Measurements from ENCODE around the gene TXNRD2. TPM values are rescaled to one million over a fixed set of nuclear protein-coding genes. Genes with fewer than 3 reads are reported as not detected.

The TXNRD2 gene
- total and polyA plus RNA-seq, 10 of the 15 experiments (the other 5 are each of a cell fraction or from before 2014, with no cell fraction given): 1.6 to 26.0 (median 13.9) TPM

DNA sequence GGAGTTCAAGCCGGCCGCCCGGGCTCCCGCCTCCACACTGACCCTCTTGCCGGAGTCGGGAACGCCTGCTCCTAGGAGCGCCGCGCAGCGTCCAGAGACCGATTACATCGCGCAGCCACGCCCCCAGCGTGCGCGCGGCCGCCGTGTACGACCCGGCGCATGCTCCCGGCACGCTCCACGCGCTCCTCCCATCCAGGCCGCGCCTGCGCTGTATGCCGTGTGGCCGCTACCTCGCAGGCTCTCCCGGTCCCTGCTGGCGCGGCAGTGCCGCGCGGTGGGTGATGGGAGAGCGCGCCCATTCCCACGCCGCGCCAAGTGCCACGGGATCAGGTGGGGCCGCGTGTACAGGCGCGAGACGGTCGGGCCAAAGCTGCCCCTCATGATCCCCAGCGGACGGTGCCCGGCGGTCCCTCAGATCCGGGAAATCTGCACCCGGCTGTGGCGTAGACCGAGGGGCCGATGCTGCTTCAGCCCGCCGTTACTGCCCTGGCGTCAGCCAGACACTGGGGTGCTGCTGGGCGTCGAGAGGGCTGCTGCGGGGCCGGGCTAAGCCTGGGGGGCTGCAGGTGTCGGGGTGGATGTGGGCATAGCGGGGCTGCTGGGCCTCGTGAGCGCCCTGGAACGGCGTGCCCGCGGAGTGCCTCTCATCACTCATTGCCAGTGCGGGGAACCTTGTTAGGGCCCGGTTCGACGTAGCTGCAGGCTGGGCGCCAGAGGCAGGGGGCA, 86.7 kb downstream of the TXNRD2 start, which contains the start of the genes GNB1L and RTL10:
Gene GNB1L, minus strand, starts transcription at position 97 of the 726 bp plus-strand sequence. CDS start 33,519 bp downstream, outside the sequence.
Gene RTL10, minus strand, starts transcription at position 97 of the 726 bp plus-strand sequence. CDS start 2,613 bp downstream, outside the sequence.
- in situ Hi-C loops (cut with MboI): no loop called here
- peak within 1 kb of the TSS; percentile 93 for H3K4me3 ChIP-seq
- peak within 1 kb of the TSS; percentile 97 for H3K27ac ChIP-seq (ENCODE audit: control insufficient read depth, insufficient read depth)
- ChIA-PET POLR2A (interaction anchor here (0.7 to 1.3 kb wide), 4 partner anchors 11 to 377 kb away, joined by 3 to 4 read pairs (median 4); no protein-coding TSS in a partner anchor), RAD21 (ENCODE audit: unreplicated experiment) (interaction anchor here (1.2 to 1.3 kb wide), 2 partner anchors 87 to 125 kb away, joined by 5 to 7 read pairs; partner anchors contain the start of genes COMT and TXNRD2), SMC1A (ENCODE audit: uncharacterized antibody, unreplicated experiment) (interaction anchor here (1.3 to 1.8 kb wide), 2 partner anchors 10 to 82 kb away, joined by 7 to 9 read pairs; no protein-coding TSS in a partner anchor), CTCF (interaction anchor here (0.8 to 1.9 kb wide), 4 partner anchors 12 to 124 kb away, joined by 3 to 5 read pairs (median 5); no protein-coding TSS in a partner anchor)
- TSS peak; percentile 84 for BruUV-seq (replicated peaks)
- intact Hi-C loops (cut with micrococcal nuclease; ENCODE audit: unreplicated experiment): loop anchor here (5.0 kb wide), 1 partner anchor 87 kb away; the partner anchor contains the start of genes COMT and TXNRD2
- no peaks in the 10 kb centered on the region for H3K9me3 ChIP-seq (replicated peaks; ENCODE audit: control insufficient read depth, insufficient read depth, low read length)
- peaks cover 41% of the 10 kb centered on the region for H3K79me2 ChIP-seq (ENCODE audit: control insufficient read depth, insufficient read depth, low read length)
- no peaks in the 10 kb centered on the region for H4K20me1 ChIP-seq (ENCODE audit: control insufficient read depth, insufficient read depth)
- WGBS (ENCODE audit: insufficient coverage, insufficient replicate concordance, low lambda C conversion rate, missing lambda C conversion rate): 1% methylated on average over 72 of the region's 81 CpGs
- peaks cover 9% of the 10 kb centered on the region for H3K4me1 ChIP-seq (ENCODE audit: control insufficient read depth, insufficient read depth, low read length)
- DNase-seq (ENCODE audit: low read depth, low spot score): peak; percentile 90
- peak within 1 kb of the TSS; percentile 92 for H3K9ac ChIP-seq (ENCODE audit: control insufficient read depth, insufficient read depth, low read length)
- peak within 1 kb of the TSS; percentile 97 for H3K4me2 ChIP-seq (ENCODE audit: control insufficient read depth, insufficient read depth)
- H3K36me3 ChIP-seq (ENCODE audit: control insufficient read depth in 2 of 2, insufficient read depth in 2 of 2, low read length in 1 of 2): peaks cover 11 to 12% of the 10 kb centered on the region in 2 experiments
- H3K27me3 ChIP-seq (replicated peaks in 1 of 2; ENCODE audit: control insufficient read depth in 2 of 2, insufficient read depth in 2 of 2, low read length in 1 of 2): no peaks in the 10 kb centered on the region
- peak within 1 kb of the TSS; percentile 84 for H2AFZ ChIP-seq (ENCODE audit: control insufficient read depth, low read depth, low read length)
- peak; percentile 93 for ATAC-seq
- peak; percentile 56 for FAIRE-seq
- TF ChIP-seq, protein P1, sequence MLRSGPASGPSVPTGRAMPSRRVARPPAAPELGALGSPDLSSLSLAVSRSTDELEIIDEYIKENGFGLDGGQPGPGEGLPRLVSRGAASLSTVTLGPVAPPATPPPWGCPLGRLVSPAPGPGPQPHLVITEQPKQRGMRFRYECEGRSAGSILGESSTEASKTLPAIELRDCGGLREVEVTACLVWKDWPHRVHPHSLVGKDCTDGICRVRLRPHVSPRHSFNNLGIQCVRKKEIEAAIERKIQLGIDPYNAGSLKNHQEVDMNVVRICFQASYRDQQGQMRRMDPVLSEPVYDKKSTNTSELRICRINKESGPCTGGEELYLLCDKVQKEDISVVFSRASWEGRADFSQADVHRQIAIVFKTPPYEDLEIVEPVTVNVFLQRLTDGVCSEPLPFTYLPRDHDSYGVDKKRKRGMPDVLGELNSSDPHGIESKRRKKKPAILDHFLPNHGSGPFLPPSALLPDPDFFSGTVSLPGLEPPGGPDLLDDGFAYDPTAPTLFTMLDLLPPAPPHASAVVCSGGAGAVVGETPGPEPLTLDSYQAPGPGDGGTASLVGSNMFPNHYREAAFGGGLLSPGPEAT (IDR thresholded peaks at IDR 0.05; ENCODE audit: low read depth): no peak
- TF ChIP-seq, protein P2, sequence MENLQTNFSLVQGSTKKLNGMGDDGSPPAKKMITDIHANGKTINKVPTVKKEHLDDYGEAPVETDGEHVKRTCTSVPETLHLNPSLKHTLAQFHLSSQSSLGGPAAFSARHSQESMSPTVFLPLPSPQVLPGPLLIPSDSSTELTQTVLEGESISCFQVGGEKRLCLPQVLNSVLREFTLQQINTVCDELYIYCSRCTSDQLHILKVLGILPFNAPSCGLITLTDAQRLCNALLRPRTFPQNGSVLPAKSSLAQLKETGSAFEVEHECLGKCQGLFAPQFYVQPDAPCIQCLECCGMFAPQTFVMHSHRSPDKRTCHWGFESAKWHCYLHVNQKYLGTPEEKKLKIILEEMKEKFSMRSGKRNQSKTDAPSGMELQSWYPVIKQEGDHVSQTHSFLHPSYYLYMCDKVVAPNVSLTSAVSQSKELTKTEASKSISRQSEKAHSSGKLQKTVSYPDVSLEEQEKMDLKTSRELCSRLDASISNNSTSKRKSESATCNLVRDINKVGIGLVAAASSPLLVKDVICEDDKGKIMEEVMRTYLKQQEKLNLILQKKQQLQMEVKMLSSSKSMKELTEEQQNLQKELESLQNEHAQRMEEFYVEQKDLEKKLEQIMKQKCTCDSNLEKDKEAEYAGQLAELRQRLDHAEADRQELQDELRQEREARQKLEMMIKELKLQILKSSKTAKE (IDR thresholded peaks at IDR 0.05; ENCODE audit: low read depth, poor library complexity, severe bottlenecking): no peak
- TF ChIP-seq MEF2B (IDR thresholded peaks at IDR 0.05; ENCODE audit: partially characterized antibody, poor library complexity, severe bottlenecking) (no peak), IRF4 (IDR thresholded peaks at IDR 0.05; ENCODE audit: low read depth, low read length) (no peak), EZH2 (IDR thresholded peaks at IDR 0.05; ENCODE audit: borderline replicate concordance, control insufficient read depth, low read depth, low read length) (no peak), CHD2 (IDR thresholded peaks at IDR 0.05; ENCODE audit: borderline replicate concordance, low read depth, low read length) (0 out of 2 replicates have a peak, but pooled peaks have one; percentile 43), MEF2A (IDR thresholded peaks at IDR 0.05; ENCODE audit: insufficient read depth, low read depth, low read length) (no peak), RAD51 (IDR thresholded peaks at IDR 0.05) (no peak), ZNF274 (IDR thresholded peaks at IDR 0.05; ENCODE audit: insufficient read depth, insufficient read length) (no peak), NR2F1 (conservative IDR thresholded peaks at IDR 0.05) (peak; percentile 53), BCL11A (IDR thresholded peaks at IDR 0.05; ENCODE audit: low read depth, low read length) (no peak), BHLHE40 (IDR thresholded peaks at IDR 0.05; ENCODE audit: borderline replicate concordance in 1 of 2, low read depth in 2 of 2, low read length in 1 of 2) (peak; percentile 12 to 87; a peak in 2 of 4 replicates), EP300 (IDR thresholded peaks at IDR 0.05; ENCODE audit: borderline replicate concordance in 1 of 2, control insufficient read depth in 1 of 2, low read depth in 2 of 2, low read length in 2 of 2) (no peak), ZBED1 (IDR thresholded peaks at IDR 0.05; ENCODE audit: borderline replicate concordance) (no peak), SMARCA5 (IDR thresholded peaks at IDR 0.05) (0 out of 2 replicates have a peak, but pooled peaks have one; percentile 8)
- TF ChIP-seq, protein P3, sequence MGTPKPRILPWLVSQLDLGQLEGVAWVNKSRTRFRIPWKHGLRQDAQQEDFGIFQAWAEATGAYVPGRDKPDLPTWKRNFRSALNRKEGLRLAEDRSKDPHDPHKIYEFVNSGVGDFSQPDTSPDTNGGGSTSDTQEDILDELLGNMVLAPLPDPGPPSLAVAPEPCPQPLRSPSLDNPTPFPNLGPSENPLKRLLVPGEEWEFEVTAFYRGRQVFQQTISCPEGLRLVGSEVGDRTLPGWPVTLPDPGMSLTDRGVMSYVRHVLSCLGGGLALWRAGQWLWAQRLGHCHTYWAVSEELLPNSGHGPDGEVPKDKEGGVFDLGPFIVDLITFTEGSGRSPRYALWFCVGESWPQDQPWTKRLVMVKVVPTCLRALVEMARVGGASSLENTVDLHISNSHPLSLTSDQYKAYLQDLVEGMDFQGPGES (IDR thresholded peaks at IDR 0.05): no peak
